Activated CD8-positive, alpha-beta memory T cell treated with anti-CD3 and anti-CD28 coated beads for 4 hours (primary cell): ENCODE data around the gene FAM217B.
"Not testable (repeated sequence)": the region's sequence is repeated elsewhere in the genome, so short reads cannot be mapped to it uniquely, and the experiment has no call there.

Experiments
- DNase-seq, 2 donors: peaks; one replicate each; pipeline ENCODE4 v3.0.0-alpha.2; 2020; ENCODE audit warnings: low read depth in 2 of 2

FAM217B gene

DNA sequence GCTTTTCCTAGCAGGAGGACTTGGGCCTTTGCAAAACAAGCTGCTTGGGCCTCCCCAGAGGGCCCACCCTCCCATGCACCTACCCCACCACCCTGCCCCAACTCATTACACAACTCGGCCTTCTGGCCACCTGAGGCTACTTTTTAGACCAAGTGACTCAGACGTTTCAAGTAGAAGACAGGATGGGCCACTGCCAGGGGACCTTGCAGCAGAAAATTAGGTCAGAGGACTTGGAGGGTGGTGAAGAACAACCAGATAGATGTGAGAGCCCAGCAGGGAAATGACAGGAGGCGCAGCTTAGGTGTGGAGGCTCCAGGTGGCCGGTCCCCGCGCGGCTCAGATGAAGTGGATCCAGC is 1.5 kb upstream of the FAM217B start:
- DNase-seq: no peak

DNA sequence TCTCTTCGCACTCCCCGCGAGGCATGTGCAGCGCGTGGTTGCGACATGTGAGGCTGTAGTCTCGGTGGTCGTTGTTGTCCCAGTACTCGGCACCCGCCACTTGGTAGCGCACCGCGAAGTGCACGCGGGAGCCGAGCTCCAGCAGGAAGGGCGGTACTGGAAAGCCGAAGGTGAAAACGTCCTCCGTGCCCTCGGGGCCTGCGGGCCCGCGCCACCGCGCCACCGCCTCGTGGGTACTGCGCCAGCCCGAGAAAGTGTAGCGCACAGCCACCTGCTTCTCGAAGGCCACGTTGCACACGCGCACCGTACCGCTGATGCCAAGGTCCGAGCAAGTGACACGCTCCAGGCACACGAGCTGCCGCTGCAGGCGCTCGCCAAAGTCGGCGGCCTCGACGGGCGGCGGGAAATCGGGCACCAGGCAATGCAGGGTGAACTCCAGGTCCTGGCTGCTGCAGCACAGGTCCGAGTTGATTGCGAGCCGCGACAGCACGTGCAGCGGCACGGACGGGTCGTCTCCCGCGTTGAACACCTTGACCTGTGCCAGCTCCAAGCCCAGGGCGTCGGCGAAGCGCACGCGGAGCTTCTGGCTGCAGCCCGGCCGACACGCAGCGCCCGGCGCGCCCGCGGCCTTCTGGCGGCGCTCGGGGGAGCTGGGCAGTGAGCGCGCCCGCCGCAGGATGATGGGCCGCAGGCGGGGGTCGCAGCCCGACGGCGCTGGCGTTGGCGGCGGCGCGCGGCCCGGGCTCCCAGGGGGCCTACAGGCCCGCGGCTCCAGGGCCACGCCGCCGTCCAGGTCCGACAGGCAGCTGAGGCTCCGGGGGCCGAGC is 924 bp upstream of the FAM217B start:
- DNase-seq: no peak

DNA sequence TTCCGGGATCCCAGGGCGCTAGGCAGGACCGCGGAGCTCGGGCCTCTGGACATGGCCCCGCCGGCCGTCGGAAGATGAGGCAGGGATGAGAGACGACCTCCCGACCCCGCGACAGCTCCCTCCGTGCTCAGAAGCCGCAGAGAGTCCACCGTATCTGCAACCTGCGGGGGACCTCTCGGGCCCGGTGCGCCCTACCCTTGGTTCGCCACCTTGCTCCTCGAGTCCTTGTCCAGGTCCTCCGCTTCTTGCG is 385 bp upstream of the FAM217B start:
- no peak for DNase-seq

DNA sequence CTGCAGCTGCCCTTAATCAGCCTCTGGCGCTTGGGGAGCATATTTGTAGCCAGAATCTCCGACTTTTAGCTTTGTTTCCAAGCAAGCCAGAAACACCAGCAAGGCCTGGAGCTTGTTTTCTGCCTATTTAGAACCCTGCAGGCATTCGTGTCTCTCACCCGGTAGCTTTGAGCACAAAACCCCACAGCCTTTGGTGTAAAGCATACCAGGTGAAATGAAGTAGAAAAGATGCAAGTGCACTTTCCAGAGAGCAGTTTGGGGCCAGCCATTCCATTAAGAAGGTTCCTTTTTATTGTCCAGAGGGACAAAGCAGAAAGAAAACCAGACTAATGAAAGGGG is 736 bp downstream of the FAM217B start:
- DNase-seq: no peak

DNA sequence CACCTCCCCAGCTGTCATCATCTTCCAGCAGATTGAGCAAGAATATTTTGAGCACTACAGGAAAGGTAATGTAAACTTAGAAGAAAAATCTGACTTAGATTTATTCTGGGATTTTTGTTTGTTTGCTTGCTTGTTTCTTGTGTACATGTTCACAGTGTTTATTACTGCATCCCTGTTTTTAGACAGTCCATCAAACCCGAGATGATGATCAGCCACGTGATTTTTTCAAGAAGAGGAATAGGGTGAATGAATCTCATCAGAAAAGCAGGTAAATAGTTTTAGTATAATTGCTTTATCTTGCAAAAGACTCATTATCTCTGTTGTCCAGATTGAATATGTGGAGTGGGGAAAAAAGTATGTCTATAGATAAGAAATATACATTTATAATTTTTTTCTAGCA is 2.1 kb downstream of the FAM217B start:
- no peak for DNase-seq

DNA sequence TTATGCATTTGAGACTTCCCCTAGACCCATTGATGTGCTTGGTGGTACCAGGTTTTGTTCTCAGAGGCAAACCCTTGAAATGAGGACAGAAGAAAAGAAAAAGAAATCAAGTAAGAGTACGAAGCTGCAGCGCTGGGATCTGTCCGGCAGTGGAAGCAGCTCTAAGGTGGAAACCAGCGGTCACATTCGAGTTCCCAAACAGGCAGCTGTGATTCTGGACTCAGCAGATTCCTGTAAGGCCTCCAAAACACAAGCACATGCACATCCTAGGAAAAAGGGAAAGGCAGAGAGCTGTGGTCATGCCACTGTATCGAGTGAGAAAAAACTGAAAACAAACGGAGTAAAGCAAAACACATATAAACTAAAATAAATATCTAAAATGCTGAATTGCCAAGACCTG is 4.5 kb downstream of the FAM217B start:
- DNase-seq: no peak

DNA sequence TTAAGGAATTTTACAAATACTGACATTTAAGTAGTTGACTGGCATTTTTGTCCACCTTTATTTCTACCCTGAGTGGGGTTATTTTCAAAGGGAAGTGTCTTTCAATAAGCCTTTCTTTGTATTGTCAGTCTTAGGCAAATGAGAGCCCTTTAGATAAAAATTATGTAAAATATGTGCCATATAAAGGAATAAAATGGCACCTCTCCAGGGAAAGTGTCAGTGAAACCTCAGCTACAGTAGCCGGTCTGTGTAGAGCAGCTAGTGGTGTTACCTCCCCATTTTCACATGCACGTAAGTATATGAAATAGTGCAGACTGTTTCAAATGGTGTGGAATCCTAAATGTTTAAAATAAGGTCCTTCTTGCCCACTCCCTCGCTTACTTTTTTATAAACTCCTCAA is 5.0 kb downstream of the FAM217B start:
- DNase-seq: no peak

DNA sequence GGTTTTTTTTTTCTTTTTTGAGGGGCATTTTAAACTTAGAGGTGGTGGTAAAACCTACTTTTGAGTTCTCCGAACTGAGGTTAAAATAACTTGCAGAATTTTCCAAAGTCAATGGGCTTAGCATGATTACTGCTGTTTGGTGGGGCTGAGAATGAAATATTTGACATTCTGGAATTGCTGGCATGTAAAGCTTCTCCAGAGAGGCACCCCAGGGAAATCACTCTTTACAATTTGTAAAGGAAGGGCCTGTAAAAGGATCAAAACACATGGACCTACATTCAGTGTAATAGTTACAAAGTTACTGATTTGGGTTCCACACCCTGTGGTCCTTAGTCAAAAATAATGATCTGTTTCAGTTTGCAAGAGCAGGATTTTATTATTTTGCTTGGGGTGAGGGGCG is 5.5 kb downstream of the FAM217B start:
- no peak for DNase-seq

DNA sequence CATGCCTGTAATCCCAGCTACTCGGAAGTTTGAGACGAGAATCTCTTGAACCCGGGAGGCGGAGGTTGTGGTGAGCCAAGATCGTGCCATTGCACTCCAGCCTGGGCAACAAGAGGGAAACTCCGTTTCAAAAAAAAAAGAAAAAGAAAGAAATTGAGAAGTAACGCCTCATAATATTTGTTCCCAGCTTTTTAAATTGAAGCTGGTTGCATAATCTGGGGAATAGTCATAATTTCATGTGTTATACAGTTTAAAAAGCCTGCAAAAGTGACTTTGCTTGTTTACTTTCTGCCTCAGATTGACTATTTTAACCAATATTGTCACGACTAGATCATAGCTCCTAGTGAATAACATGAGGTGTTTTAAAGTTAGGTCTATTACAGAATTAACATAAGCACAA is 7.2 kb downstream of the FAM217B start:
- no peak for DNase-seq

DNA sequence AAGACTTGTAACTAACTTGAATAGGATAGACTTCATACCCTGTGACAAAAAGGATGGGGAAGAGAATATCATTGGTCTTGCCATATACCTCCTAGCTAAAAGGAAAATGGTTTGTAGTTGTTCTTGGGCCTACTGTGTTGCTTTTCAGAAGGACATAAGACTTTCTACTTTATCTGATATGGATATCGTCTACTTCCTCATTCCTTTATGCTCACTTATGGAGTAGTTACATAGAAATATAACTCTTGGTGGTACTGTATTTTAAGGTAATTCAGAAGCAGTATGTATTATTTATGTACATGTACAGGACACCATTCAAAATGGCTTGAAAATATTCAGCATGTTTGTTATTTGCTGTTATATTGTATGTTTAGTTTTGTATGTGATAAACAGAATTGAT is 8.0 kb downstream of the FAM217B start:
- DNase-seq: no peak

DNA sequence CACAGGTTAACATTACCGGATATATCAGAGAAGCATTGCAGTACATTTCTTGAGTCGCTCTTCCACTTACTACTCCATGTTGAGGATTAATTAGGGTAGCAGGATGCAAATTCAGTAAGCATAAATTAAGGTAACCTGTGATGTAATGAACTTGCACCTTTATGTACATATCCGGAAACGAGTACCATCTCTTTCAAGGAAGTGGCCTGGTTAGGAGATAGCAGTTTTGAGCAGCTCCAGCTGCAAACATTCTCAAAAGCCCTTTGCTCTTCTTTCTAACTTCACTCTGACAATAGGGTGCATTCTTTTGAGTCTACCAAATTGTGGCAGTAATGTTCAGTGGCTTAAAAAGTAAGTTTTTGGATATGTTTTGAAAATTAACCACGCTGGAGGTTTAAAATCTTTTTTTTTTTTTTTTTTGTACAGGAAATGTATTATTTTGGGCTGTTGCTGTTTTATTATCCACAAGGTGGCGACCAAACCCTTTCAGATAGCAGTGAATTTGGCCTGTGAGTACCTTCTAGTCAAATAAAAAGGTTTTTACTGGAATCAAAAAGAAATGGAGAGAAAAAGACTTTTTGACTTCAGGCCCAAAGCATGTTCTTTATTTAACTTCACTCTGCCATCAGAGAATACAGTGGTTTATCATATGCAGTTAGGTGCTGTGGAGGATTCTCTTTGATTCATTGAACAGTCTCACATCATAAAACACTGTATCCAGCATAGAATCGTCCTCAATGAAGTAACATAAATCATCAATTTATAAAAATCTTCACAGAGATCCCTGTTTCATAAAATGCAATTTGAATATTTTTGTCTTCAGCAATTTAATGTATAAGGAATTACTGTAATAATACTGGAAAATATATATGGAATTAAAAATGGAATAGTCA is 8.9 kb downstream of the FAM217B start:
- no peak for DNase-seq

DNA sequence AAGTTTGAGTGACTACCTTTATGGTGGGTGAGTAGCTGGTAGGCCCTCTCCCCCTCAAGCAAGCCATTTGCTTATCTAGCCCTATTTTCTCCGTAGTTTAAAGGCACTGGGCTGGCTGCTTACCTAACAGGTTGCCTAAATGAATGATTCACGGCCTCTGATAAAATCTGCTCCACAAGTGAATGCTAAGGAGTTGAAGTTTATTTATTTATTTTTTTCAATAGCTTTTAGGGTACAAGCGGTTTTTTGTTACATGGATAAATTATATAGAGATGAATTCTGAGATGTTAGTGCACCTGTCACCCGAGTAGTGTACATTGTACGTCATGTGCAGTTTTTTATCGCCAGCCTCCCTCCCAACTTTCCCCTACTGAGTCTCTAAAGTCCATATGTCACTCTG is 9.7 kb downstream of the FAM217B start:
- DNase-seq: no peak

DNA sequence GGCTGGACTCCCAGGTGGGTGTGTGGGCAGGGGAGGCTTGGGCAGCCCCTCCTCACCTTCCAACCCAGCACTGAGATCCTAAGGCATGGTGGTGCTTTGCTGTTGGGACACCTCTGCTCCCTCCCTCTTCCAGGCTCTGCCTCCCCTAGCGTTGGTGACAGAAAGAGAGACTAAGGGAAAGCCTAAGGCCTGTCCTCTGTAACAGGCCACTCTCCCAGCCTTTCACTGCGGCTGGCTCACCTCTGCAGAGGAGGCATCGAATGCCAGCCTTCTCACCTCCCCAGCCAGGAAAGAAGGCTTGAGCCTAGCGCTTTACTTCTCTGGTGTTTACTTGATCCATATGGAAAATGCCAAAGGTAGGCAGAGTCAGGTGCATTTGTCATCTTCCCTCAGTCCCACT is 14.5 kb downstream of the FAM217B start:
- no peak for DNase-seq

DNA sequence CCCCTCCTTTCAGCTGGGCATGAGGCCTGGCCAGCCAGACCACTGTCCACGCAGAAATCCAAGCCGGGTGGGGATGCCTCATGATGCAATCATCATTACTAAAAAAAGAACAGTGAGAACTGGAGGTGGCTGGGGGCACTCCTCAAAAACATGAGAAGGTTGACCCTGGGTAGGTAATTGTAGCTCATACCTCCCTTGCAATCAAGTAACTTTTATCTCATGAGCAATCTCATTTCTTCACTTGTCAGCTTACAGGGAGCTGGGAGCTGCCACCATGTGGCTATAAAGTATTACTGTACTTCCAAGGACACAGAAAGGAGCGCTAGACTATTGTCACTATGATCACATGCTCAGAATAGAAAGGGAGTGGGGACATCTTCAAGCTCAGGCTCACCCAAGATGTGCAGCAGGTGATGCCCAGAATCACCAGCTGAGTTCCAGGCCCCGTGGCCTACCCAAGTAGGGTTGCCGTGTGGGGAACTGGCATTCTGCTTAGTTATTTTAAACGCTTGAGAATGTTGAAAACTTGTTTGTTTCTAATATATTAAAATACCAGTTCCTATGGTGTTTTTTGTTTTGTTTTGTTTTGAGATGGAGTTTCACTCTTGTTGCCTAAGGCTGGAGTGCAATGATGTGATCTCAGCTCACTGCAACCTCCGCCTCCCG is 15.1 kb downstream of the FAM217B start:
- DNase-seq: no peak

DNA sequence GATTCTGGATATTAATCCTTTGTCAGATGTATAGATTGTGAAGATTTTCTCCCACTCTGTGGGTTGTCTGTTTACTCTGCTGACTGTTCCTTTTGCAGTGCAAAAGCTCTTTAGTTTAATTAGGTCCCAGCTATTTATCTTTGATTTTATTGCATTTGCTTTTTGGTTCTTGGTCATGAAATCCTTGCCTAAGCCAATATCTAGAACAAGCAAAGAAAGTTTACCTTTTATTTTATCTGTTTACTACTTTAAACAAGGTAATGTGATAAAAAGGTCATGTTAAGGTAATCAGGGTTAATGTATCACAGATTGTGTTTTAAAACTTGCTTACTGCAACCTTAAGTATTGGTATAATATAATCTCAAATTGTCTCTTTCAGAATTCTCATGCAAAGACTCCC is 17.4 kb downstream of the FAM217B start:
- not testable (repeated sequence) for DNase-seq

DNA sequence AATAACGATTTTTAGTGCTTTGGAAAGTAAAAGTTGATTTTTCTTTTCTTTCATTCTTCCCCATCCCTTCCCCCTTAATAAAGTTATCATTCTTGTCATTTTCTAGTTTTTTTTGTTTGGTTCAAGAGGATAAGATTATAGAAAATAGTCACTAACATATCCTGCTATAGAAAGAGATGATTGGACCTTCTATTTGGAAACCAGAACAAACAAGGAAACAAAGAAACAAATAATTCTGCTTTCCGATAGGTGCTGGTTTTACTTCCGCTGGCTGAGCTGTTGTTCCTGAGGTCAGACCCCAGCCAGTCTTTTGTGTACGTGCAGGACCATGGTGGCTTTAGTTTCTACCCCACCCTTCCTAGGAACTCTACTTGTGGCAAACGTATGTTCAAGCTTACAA is 17.9 kb downstream of the FAM217B start, which contains the start of gene CDH26:
Gene CDH26, plus strand, starts transcription at position 301 of the 400 bp plus-strand sequence. CDS start 304 bp downstream, outside the sequence.
- no peak for DNase-seq

DNA sequence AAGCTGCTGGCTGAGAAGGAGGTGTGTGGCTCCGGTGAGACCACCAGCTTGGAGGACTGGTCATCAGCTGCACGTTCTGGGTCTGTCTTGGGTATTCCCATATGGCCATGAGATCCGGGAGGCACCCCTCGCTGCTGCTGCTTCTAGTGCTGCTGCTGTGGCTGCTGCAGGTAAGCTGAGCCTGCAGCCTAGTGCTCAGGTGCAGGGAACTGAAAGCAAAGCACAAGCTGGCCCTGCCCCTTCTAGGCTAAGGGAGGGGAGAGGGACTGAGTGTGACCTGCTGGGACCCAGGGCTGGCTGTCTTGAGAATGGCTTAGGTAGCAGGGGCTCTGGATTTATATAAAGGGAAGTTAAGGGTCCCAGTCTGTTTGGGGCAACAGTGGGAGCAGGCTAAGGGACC is 18.4 kb downstream of the FAM217B start:
- DNase-seq: no peak

DNA sequence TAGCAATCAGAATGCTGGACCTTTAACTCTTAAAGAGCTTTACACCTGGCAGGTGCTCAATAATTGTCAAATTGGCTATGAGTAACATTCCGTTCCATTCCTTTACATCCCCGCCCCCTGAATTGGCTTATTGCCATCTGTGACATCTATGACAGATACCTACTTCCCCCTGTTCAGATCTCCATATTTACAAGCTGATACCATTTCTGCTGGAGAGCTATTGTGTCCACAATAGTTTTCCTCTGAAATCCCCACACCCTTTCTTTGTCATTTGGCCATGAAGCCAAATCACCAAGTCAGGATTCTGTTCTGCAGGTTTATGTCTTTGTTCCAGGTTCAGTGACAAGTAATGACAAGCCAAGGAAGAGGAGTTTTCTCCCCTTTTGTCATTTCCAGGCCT is 21.2 kb downstream of the FAM217B start:
- no peak for DNase-seq

DNA sequence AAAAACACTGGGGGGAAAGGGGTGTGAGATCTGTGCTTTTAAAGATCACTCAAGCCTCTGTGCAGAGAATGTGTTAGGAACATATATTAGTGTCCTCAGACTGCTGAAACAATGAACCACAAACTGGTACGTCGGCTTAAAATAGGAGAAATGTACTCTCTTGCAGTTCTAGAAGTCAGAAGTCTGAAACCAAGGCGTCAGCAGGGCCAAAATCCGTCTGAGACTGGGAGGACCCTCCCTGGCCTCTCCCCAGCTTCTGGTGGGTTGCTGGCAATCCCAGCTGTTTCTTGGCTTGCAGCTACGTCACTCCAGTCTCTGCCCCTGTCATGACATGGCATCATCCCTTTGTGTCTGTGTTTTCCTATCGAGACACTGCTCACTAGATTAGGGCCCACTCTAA is 22.0 kb downstream of the FAM217B start:
- no peak for DNase-seq

DNA sequence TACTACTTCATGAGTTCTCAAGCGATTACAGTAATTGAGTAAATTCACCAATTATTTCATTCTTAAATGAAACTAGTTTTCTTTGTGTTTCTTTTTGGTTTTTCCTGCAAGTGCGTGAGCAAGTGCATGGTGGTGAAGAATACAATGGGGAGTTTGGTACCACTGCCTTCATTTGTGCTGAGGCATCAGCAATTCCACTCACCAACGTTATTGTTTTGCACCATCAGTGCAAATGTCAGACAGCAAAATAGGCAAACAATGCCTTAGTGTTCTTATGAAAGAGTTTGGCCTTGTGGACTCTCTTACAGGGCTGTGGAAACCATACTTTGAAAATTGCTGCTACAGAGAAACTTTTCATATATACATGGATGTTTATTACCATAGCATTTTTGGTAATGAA is 26.2 kb downstream of the FAM217B start:
- no peak for DNase-seq

DNA sequence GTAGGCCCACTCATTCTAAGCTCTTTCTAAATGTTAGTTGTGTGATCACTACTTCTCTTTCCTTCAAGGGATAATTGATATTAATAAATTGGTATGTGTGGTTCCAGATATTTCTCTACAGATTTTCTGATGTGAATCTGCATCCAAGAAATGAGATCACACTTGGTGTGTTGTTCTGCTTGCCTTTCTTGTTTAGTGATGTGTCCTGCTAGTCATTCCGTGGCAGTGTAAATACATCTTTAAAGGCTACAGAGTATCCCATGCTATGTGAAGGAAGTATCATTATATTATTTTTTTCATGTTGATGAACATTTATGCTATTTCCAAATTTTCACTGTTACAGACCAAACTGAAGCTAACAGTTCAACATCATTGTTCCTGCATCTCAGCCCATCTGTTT is 31.2 kb downstream of the FAM217B start:
- DNase-seq: no peak

DNA sequence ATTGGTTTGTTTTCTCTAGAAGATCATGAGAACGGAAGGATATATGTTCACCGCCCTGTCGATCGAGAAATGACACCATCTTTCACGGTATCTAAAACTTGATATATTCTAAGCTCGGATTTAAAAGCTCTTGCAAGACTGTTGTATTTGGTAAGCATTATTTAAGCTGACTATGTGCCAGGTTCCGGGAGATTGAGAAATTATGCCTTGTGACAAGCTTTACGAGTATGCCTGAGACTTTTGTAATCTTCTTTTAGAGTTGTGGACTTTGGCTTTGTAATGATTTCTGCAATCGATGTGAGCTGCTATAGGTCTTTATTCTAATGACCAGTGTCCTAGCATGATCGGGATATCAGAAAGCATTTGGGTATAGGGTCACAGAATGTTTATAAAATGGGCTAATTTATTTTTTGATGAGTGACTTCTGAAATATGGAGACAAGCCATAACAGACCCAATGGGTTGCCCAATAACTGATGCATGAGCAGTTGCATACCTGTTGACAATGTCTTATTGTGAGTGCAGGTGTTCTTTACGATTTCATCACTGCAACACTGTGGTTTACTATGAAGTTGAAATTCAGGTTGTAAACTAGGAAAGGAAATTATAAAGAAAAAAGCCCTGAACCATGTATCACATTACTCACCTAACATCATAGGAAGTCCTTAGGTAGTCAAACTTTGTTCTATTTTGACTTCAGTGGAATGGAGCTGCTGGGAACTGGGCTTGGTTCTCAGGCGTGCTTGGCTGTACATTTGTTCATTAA is 32.0 kb downstream of the FAM217B start:
- DNase-seq: no peak
